GM23338 (cell line): ENCODE measurements around the gene JCHAIN. TPM values are rescaled to one million over a fixed set of nuclear protein-coding genes. Genes with fewer than 3 reads are reported as not detected.

ENCODE experiments used
- ATAC-seq: fragments of 200-7000 bp; cut with Tn5 transposase; 3 replicates; pipeline ENCODE4 v1.9.1; 2020
- DNase-seq: peaks from one replicate; pipeline ENCODE4 v3.0.0-alpha.2; 2015; ENCODE audit warnings: low spot score
- H2AFZ ChIP-seq: fragments of 200-600 bp; sonication (generic); 2 replicates; pipeline ENCODE4 v1.8.0; 2016; ENCODE audit warnings: antibody characterized with exemption, mild to moderate bottlenecking, moderate library complexity
- H3F3A ChIP-seq: fragments of 200-600 bp; sonication (generic); replicated peaks from 2 replicates; pipeline ENCODE4 v1.8.0; 2017; ENCODE audit warnings: antibody characterized with exemption, mixed run types, low read depth
- H3K27ac ChIP-seq: fragments of 200-600 bp; sonication (generic); 2 replicates; pipeline ENCODE4 v1.6.1; 2016; ENCODE audit warnings: low read depth
- H3K27me3 ChIP-seq: fragments of 200-600 bp; sonication (generic); 2 replicates; pipeline ENCODE4 v1.8.0; 2016; ENCODE audit warnings: mild to moderate bottlenecking, mixed run types, moderate library complexity; ENCODE audit not compliant: insufficient read depth
- H3K36me3 ChIP-seq: fragments of 200-600 bp; sonication (generic); 2 replicates; pipeline ENCODE4 v1.8.0; 2016; ENCODE audit warnings: mild to moderate bottlenecking; ENCODE audit not compliant: insufficient read depth
- H3K4me1 ChIP-seq: fragments of 200-600 bp; sonication (generic); 2 replicates; pipeline ENCODE4 v1.8.0; 2016; ENCODE audit warnings: mild to moderate bottlenecking, moderate library complexity; ENCODE audit not compliant: insufficient read depth
- H3K4me2 ChIP-seq: fragments of 200-600 bp; sonication (generic); 2 replicates; pipeline ENCODE4 v1.7.1; 2017; ENCODE audit warnings: mixed run types
- H3K4me3 ChIP-seq: fragments of 200-600 bp; sonication (generic); 2 replicates; pipeline ENCODE4 v1.6.1; 2016; ENCODE audit warnings: mixed run types
- H3K79me2 ChIP-seq: fragments of 200-600 bp; sonication (generic); replicated peaks from 2 replicates; pipeline ENCODE4 v1.8.0; 2017; ENCODE audit warnings: mild to moderate bottlenecking; ENCODE audit not compliant: insufficient read depth
- H3K9me2 ChIP-seq: fragments of 200-600 bp; sonication (generic); 2 replicates; pipeline ENCODE4 v1.8.0; 2017; ENCODE audit not compliant: insufficient read depth
- H4K20me1 ChIP-seq: fragments of 200-600 bp; sonication (generic); replicated peaks from 2 replicates; pipeline ENCODE4 v1.8.0; 2017; ENCODE audit warnings: mild to moderate bottlenecking; ENCODE audit not compliant: insufficient read depth
- H3K27ac Mint-ChIP-seq: 2 replicates; pipeline ENCODE4 v1.8.0; 2020; ENCODE audit warnings: inconsistent platforms, mild to moderate bottlenecking, moderate library complexity, mixed read lengths
- H3K27me3 Mint-ChIP-seq: 3 replicates; pipeline ENCODE4 v1.8.0; 2022; ENCODE audit warnings: low read depth, mild to moderate bottlenecking, moderate library complexity, mixed read lengths, inconsistent platforms; ENCODE audit not compliant: insufficient read depth, poor library complexity
- H3K36me3 Mint-ChIP-seq: 3 replicates; pipeline ENCODE4 v1.8.0; 2021; ENCODE audit warnings: low read depth, mild to moderate bottlenecking, inconsistent platforms, moderate library complexity, mixed read lengths
- H3K4me1 Mint-ChIP-seq: 3 replicates; pipeline ENCODE4 v1.8.0; 2020; ENCODE audit warnings: mild to moderate bottlenecking, inconsistent platforms, mixed read lengths
- H3K4me3 Mint-ChIP-seq: 3 replicates; pipeline ENCODE4 v1.8.0; 2021; ENCODE audit warnings: moderate library complexity, mild to moderate bottlenecking, inconsistent platforms, mixed read lengths
- H3K9me3 Mint-ChIP-seq: 3 replicates; pipeline ENCODE4 v1.8.0; 2020; ENCODE audit warnings: moderate library complexity, mild to moderate bottlenecking, inconsistent platforms, mixed read lengths
- CREB1 ChIP-seq: fragments of 250-450 bp; sonication (Bioruptor Pico); IDR thresholded peaks from 2 replicates; pipeline ENCODE4 v1.5.0; 2020; ENCODE audit warnings: low read depth, mild to moderate bottlenecking, moderate library complexity
- CTCF ChIP-seq, 2 experiments: fragments of 200-600 bp in 1 of 2; sonication (generic) in 1 of 2; conservative IDR thresholded peaks; 2 replicates each; pipeline versions ENCODE4 v1.5.1 to v1.6.1; 2016 to 2017; ENCODE audit warnings: antibody characterized with exemption in 2 of 2, low read depth in 2 of 2, mild to moderate bottlenecking in 2 of 2, moderate library complexity in 1 of 2
- ETS1 ChIP-seq: IDR thresholded peaks from 2 replicates; pipeline ENCODE4 v1.6.1; 2016; ENCODE audit warnings: antibody characterized with exemption
- EZH2 ChIP-seq: fragments of 200-600 bp; sonication (generic); IDR thresholded peaks from one replicate; pipeline ENCODE4 v1.8.0; 2017; ENCODE audit warnings: antibody characterized with exemption, mild to moderate bottlenecking, low read depth; ENCODE audit not compliant: unreplicated experiment
- EZH2phosphoT487 ChIP-seq: fragments of 200-600 bp; sonication (generic); IDR thresholded peaks from one replicate; pipeline ENCODE4 v1.8.1; 2018; ENCODE audit warnings: antibody characterized with exemption; ENCODE audit not compliant: unreplicated experiment
- JUNB ChIP-seq: IDR thresholded peaks from one replicate; pipeline ENCODE4 v1.6.1; 2016; ENCODE audit warnings: antibody characterized with exemption; ENCODE audit not compliant: unreplicated experiment
- NANOG ChIP-seq: IDR thresholded peaks from 2 replicates; pipeline ENCODE4 v1.6.1; 2016; ENCODE audit warnings: antibody characterized with exemption, borderline replicate concordance
- POLR2AphosphoS5 ChIP-seq: IDR thresholded peaks from 2 replicates; pipeline ENCODE4 v1.6.1; 2016; ENCODE audit warnings: antibody characterized with exemption, low read depth
- REST ChIP-seq: IDR thresholded peaks from one replicate; pipeline ENCODE4 v1.6.1; 2018; ENCODE audit warnings: antibody characterized with exemption; ENCODE audit not compliant: unreplicated experiment
- STAT1 ChIP-seq: IDR thresholded peaks from one replicate; pipeline ENCODE4 v1.6.1; 2016; ENCODE audit warnings: antibody characterized with exemption; ENCODE audit not compliant: unreplicated experiment
- ZNF114 ChIP-seq: fragments of 250-450 bp; sonication (Bioruptor Pico); IDR thresholded peaks from 2 replicates; pipeline ENCODE4 v1.5.0; 2020; ENCODE audit warnings: mild to moderate bottlenecking, moderate library complexity
- ZNF331 ChIP-seq: fragments of 250-450 bp; sonication (Bioruptor Pico); IDR thresholded peaks from 2 replicates; pipeline ENCODE4 v1.5.0; 2020; ENCODE audit warnings: low read depth, mild to moderate bottlenecking, moderate library complexity
- ZNF462 ChIP-seq: fragments of 250-450 bp; sonication (Bioruptor Pico); IDR thresholded peaks from 2 replicates; pipeline ENCODE4 v1.5.0; 2020; ENCODE audit warnings: mild to moderate bottlenecking, moderate library complexity
- polyA plus RNA-seq: library from polyadenylated mRNA; unstranded; fragments of >200 nt; fragmentation: Nextera tagmentation; extraction: Ambion mirVana; gene quantifications from 2 replicates; pipeline ENCODE4 v1.2.1, GENCODE V29; 2016
- total RNA-seq: library from RNA; depleted of rRNA; stranded (reverse); fragments of >200 nt; shearing (Covaris generic); gene quantifications from 2 replicates; pipeline ENCODE4 v1.2.3, GENCODE V29; 2014

The JCHAIN gene
- total and polyA plus RNA-seq, 2 experiments from 2014 or later = 0.23 TPM; not detected in 1

GRCh38 chr4:70671091-70671490, 4.8 kb upstream of the JCHAIN start:
- Mint-ChIP-seq H3K4me3 (no peak overlapping the region), H3K9me3 (no peaks in the 10 kb centered on the region), H3K27ac (no peak overlapping the region), H3K4me1 (no peaks in the 10 kb centered on the region), H3K27me3 (no peaks in the 10 kb centered on the region), H3K36me3 (no peaks in the 10 kb centered on the region)
- no peaks in the 10 kb centered on the region for H3K9me2 ChIP-seq
- no peaks in the 10 kb centered on the region for H3K36me3 ChIP-seq
- no peaks in the 10 kb centered on the region for H3K27me3 ChIP-seq
- no peaks in the 10 kb centered on the region for H3K79me2 ChIP-seq
- TF ChIP-seq JUNB = no peak
- no peak for TF ChIP-seq STAT1
- no peak for TF ChIP-seq CREB1 (CRISPR knock-in tag)
- TF ChIP-seq REST = no peak
- no peak for TF ChIP-seq ZNF331
- TF ChIP-seq CTCF (conservative IDR thresholded peaks at IDR 0.05; ENCODE audit: low read depth in 2 of 2) = no peak
- no peak for TF ChIP-seq ZNF114 (CRISPR knock-in tag)
- TF ChIP-seq POLR2AphosphoS5 = no peak
- no peak for TF ChIP-seq EZH2phosphoT487
- TF ChIP-seq ETS1 = no peak
- TF ChIP-seq ZNF462 (CRISPR knock-in tag) = no peak
- no peak for TF ChIP-seq NANOG
- TF ChIP-seq EZH2 = no peak
- H3K4me2 ChIP-seq = no peak overlapping the region
- ATAC-seq (no peak), DNase-seq (no peak)
- no peak overlapping the region for H3K27ac ChIP-seq
- H3F3A ChIP-seq = no peaks in the 10 kb centered on the region
- H3K4me3 ChIP-seq = no peak overlapping the region
- no peak overlapping the region for H2AFZ ChIP-seq
- H4K20me1 ChIP-seq = no peaks in the 10 kb centered on the region
- H3K4me1 ChIP-seq = no peaks in the 10 kb centered on the region
